GM12873 (cell line): ENCODE measurements around the gene ALDOC.

Source experiments
- TF ChIP-seq, protein P1 (sequence below): IDR thresholded peaks from 2 replicates; pipeline ENCODE4 v1.5.1; 2012; ENCODE audit warnings: low read depth, mild to moderate bottlenecking, moderate library complexity, low read length, control low read depth; ENCODE audit not compliant: insufficient read depth; ENCODE audit errors: missing control alignments

The ALDOC gene

GRCh38 chr17:28598799-28599310, 22.2 kb upstream of the ALDOC start, which contains the start of gene SPAG5:
TSS of gene SPAG5 (minus strand) at chr17:28599025. CDS start at chr17:28598946, 79 bp downstream.
- TF ChIP-seq, protein P1, sequence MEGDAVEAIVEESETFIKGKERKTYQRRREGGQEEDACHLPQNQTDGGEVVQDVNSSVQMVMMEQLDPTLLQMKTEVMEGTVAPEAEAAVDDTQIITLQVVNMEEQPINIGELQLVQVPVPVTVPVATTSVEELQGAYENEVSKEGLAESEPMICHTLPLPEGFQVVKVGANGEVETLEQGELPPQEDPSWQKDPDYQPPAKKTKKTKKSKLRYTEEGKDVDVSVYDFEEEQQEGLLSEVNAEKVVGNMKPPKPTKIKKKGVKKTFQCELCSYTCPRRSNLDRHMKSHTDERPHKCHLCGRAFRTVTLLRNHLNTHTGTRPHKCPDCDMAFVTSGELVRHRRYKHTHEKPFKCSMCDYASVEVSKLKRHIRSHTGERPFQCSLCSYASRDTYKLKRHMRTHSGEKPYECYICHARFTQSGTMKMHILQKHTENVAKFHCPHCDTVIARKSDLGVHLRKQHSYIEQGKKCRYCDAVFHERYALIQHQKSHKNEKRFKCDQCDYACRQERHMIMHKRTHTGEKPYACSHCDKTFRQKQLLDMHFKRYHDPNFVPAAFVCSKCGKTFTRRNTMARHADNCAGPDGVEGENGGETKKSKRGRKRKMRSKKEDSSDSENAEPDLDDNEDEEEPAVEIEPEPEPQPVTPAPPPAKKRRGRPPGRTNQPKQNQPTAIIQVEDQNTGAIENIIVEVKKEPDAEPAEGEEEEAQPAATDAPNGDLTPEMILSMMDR, result no peak

DNA sequence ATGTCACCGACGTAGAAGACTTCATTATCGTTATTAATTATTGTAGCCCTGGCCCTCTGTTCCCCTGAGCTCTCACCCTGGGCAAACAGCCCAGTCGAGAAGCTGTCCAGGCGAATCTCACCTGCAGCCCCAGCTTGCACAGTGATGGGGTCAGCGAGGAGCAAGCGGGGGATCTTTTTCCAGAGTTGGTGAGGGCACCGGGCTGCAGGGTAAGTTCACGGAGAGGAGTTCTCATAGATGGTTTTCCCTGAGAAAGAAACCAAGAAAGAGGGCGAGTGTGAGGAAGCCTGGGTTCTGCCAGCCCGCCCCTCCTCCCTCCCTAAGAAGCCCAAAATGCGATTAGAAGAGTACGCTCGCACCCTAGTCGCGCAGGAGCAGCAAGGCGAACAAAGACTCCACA, 21.7 kb upstream of the ALDOC start:
- TF ChIP-seq, protein P1, result no peak

DNA sequence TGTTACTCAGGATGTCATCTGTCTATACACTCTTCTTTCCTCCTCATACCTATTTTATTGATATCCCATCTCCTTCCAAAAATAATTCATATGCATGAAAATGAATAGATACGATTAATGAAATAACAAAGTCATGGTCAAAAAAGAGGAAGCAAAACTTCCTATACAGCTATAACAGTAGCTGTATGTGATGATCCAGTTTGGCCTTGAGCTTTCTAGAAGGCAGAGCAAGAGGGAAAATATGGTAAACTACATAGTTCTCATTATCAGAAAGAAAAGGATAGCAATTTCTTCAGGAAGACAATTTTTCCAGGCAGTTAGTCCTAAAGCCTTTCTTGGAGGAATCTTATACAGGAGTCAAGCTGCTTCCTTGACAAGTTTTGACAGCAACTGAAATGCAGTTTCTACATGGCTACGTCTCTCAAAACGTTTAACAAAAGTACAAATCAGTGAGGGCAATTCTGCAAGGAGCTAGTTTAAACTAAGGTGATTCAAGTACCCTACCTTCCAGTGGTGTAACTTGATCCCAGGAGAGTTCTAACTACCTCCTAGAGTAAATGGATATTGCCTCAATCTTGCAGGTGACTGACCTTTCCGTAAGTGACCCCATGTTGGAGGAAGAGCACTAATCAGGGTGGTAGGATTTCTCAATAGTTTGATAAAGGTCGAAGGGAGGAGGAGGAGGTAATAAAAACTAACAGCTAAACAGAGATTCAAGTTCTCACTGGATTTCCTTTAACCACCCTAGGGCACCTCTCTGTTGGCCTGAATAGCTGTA, 21.1 kb upstream of the ALDOC start:
- TF ChIP-seq, protein P1, result no peak

DNA sequence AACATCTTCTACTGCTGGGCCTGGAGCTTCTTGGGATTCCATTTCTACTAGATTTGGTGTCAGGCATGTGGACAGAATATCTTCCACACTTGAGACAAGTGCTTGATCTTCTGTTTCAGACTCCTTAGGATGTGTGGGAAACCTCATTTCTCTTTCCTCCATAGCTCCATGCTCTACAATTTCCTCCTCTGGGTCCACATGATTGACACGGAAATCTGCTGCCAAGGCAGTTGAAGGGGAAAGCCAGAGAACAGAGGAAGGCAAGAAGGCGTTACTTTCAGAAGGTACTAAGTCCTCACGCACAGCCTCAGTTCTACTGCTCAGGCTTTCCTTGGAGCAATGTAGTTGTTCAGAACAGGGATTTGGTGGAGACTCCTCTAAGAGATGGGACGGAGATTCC, 15.6 kb upstream of the ALDOC start:
- TF ChIP-seq, protein P1, result no peak

GRCh38 chr17:28585851-28586250, 9.2 kb upstream of the ALDOC start:
- TF ChIP-seq, protein P1, result no peak

- TF ChIP-seq, protein P1, result no peak
These were observed 7.7 kb upstream of the ALDOC start for GRCh38 chr17:28584434-28584833.

- TF ChIP-seq, protein P1, result no peak
These were observed 5.8 kb upstream of the ALDOC start for GRCh38 chr17:28582513-28582912.
